Memory B cell (primary cell): Measurements from ENCODE around the gene PRDM16.

Experiments
- ATAC-seq: fragments of 150-1000 bp; cut with Tn5 transposase; 2 replicates; pipeline ENCODE4 v1.10.0; 2021; ENCODE audit warnings: low read depth, mild to moderate bottlenecking, moderate library complexity
- DNase-seq, 2 donors: peaks; one replicate each; pipeline ENCODE4 v3.0.0; 2022; ENCODE audit warnings: low spot score in 2 of 2
- H3K27ac Mint-ChIP-seq: one replicate; pipeline ENCODE4 v1.8.0; 2022; ENCODE audit warnings: mild to moderate bottlenecking, moderate library complexity, mixed read lengths
- H3K27me3 Mint-ChIP-seq: one replicate; pipeline ENCODE4 v1.8.0; 2022; ENCODE audit warnings: mixed read lengths
- H3K36me3 Mint-ChIP-seq: one replicate; pipeline ENCODE4 v1.8.0; 2022; ENCODE audit warnings: mild to moderate bottlenecking, mixed read lengths
- H3K4me1 Mint-ChIP-seq: one replicate; pipeline ENCODE4 v1.8.0; 2022; ENCODE audit warnings: mixed read lengths
- H3K4me3 Mint-ChIP-seq: one replicate; pipeline ENCODE4 v1.8.0; 2022; ENCODE audit warnings: mild to moderate bottlenecking, moderate library complexity, mixed read lengths
- H3K9me3 Mint-ChIP-seq: one replicate; pipeline ENCODE4 v1.8.0; 2022; ENCODE audit warnings: mixed read lengths

Gene PRDM16

DNA sequence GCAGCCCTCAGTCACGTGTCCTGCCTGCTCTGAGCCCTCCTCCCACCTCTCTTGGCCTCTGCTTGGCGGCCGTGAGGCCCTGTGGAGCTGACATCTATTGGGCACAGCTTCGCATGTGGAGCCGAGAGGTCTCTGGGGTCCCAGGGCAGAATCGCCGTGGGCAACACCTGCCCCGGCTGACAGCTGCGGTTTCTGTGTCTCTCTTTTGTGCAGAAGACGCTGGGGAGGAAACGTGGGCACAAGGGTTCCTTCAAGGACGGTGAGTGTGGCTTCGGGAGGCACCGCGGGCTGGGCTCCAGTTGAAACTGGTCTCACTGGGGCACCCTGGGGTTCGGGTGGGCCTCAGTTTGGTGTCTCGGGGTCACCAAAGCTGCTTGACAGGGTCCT, 396.9 kb downstream of the PRDM16 start:
- Mint-ChIP-seq H3K27me3 (peaks cover 12% of the 10 kb centered on the region), H3K36me3 (no peaks in the 10 kb centered on the region), H3K4me3 (no peak overlapping the region), H3K27ac (no peak overlapping the region), H3K4me1 (peaks cover 12% of the 10 kb centered on the region), H3K9me3 (no peaks in the 10 kb centered on the region)
- ATAC-seq = no peak
- no peak for DNase-seq

- Mint-ChIP-seq H3K9me3 (no peaks in the 10 kb centered on the region), H3K27me3 (peaks cover 12% of the 10 kb centered on the region), H3K4me3 (no peak overlapping the region), H3K4me1 (peaks cover 12% of the 10 kb centered on the region), H3K27ac (no peak overlapping the region), H3K36me3 (no peaks in the 10 kb centered on the region)
- DNase-seq = no peak
- ATAC-seq = no peak
These were observed 397.5 kb downstream of the PRDM16 start for GRCh38 chr1:3466366-3467075.

- Mint-ChIP-seq H3K27ac (no peak overlapping the region), H3K4me1 (peaks cover 12% of the 10 kb centered on the region), H3K4me3 (no peak overlapping the region), H3K27me3 (peaks cover 10% of the 10 kb centered on the region), H3K9me3 (no peaks in the 10 kb centered on the region), H3K36me3 (no peaks in the 10 kb centered on the region)
- DNase-seq (no peak), ATAC-seq (no peak)
These were observed 398.4 kb downstream of the PRDM16 start for GRCh38 chr1:3467096-3468036.

GRCh38 chr1:3468236-3469103, 399.5 kb downstream of the PRDM16 start:
- Mint-ChIP-seq H3K36me3 (no peaks in the 10 kb centered on the region), H3K4me3 (no peak overlapping the region), H3K9me3 (no peaks in the 10 kb centered on the region), H3K27me3 (peaks cover 12% of the 10 kb centered on the region), H3K27ac (no peak overlapping the region), H3K4me1 (peaks cover 12% of the 10 kb centered on the region)
- DNase-seq (no peak), ATAC-seq (no peak)

GRCh38 chr1:3469104-3469848, 400.3 kb downstream of the PRDM16 start:
- ATAC-seq (no peak), DNase-seq (no peak)
- Mint-ChIP-seq H3K4me1 (peaks cover 12% of the 10 kb centered on the region), H3K27me3 (peaks cover 14% of the 10 kb centered on the region), H3K27ac (no peak overlapping the region), H3K9me3 (no peaks in the 10 kb centered on the region), H3K4me3 (no peak overlapping the region), H3K36me3 (no peaks in the 10 kb centered on the region)

- no peak overlapping the region for H3K4me3 Mint-ChIP-seq
- ATAC-seq (no peak), DNase-seq (no peak)
- H3K4me1 Mint-ChIP-seq = peaks cover 12% of the 10 kb centered on the region
- H3K27ac Mint-ChIP-seq = no peak overlapping the region
- peaks cover 14% of the 10 kb centered on the region for H3K27me3 Mint-ChIP-seq
- no peaks in the 10 kb centered on the region for H3K36me3 Mint-ChIP-seq
- no peaks in the 10 kb centered on the region for H3K9me3 Mint-ChIP-seq
These were observed 401.0 kb downstream of the PRDM16 start for GRCh38 chr1:3469849-3470649.

- H3K36me3 Mint-ChIP-seq = no peaks in the 10 kb centered on the region
- no peak for ATAC-seq
- no peak overlapping the region for H3K27ac Mint-ChIP-seq
- H3K9me3 Mint-ChIP-seq = no peaks in the 10 kb centered on the region
- H3K27me3 Mint-ChIP-seq = peaks cover 13% of the 10 kb centered on the region
- H3K4me1 Mint-ChIP-seq = peaks cover 10% of the 10 kb centered on the region
- no peak for DNase-seq
- H3K4me3 Mint-ChIP-seq = no peak overlapping the region
These were observed 401.8 kb downstream of the PRDM16 start for GRCh38 chr1:3470650-3471355.

DNA sequence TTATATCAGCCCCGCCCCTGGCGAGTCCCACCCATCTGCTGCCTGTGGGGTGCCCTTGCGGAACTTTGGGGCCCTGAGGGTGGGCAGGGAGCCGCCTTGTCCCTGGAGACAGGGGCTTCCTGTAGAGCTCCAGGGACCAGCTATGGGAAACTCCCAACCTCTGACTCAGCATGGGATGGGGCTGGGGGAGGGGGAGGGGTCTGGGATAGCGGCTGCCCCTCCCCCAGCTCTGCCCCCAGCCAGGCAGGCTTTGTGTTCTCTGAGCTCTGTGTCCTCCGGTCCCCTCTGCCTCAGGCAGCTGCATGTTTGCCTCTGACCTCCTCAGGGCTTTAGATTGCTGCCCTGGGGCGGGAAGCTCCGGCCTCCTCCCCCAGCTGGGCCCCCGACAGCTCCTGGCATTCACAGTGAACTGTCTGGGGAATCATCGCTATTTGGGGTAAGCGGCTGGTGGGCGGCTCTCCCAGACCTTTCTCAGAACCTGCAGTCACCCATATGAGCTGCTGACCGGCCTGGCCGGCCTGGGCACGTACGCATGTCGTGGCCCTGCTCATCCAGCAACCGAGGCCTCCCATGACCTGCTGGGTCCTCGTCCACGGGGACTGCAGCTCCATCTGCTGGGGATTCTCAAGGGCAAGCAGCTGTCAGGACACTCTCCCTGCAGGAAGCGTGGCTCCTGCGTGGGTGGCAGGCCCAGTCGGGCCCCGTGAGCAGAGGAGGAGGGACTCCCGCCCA, 402.5 kb downstream of the PRDM16 start:
- Mint-ChIP-seq H3K9me3 (no peaks in the 10 kb centered on the region), H3K36me3 (no peaks in the 10 kb centered on the region), H3K27me3 (peaks cover 12% of the 10 kb centered on the region), H3K4me3 (no peak overlapping the region), H3K4me1 (peaks cover 9% of the 10 kb centered on the region), H3K27ac (no peak overlapping the region)
- ATAC-seq (no peak), DNase-seq (no peak)

DNA sequence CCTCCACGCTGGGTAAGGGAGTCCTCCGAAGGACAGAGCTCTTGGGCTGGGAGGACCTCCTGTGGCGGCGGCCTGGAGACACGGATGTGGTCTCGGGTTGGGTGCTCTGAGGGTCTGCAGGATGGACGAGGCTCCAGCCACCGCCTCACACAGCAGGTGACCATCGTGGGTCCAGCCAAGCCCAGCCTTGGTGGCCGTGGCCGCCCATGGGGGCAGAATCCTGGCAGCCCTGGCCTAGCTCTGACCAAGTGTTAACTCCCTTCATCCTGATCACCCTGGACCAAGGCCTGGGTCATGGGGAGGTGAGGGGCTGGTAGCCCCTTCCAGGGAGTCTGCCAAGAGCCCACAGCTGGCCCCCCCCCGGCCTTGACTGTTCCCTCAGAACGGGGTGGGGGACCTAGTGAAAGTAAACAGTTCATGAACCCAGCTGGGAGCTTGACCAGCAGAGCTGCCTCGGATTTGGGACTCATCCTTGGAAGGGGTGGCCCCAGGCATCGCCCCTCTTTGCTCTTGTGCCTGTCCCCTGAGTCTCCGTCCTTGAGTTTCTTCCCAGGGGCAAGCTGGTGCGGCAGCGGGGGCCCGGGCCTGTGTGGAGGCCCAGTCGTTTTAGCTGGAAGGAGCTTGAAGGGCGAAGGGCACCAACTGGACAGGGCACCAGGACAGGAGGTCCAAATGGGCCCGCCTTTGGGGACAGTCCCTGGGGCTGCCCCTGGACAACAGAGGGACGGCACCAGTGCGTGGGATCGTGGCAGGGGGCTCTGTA, 403.3 kb downstream of the PRDM16 start:
- Mint-ChIP-seq H3K4me3 (no peak overlapping the region), H3K27ac (no peak overlapping the region), H3K27me3 (peaks cover 12% of the 10 kb centered on the region), H3K4me1 (peaks cover 9% of the 10 kb centered on the region), H3K36me3 (no peaks in the 10 kb centered on the region), H3K9me3 (no peaks in the 10 kb centered on the region)
- ATAC-seq (no peak), DNase-seq (no peak)

DNA sequence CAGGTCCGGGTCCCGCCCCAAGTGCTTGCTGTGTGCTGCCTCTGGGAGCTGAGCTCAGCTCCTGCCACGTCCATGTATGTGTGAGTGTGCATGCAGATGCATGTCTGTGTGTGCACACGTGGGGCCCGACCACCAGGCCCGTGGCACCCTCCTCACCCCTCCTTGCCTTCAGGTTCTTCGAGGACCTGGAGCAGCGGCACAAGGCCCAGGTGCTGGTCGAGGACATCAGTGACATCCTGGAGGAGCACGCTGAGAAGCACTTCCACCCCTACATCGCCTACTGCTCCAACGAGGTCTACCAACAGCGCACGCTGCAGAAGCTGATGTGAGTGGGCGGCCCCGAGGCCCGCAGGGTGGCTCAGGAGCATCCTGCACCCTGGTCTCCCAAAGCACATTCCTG, 403.9 kb downstream of the PRDM16 start:
- Mint-ChIP-seq H3K4me1 (peaks cover 9% of the 10 kb centered on the region), H3K27me3 (peaks cover 12% of the 10 kb centered on the region), H3K4me3 (no peak overlapping the region), H3K27ac (no peak overlapping the region), H3K9me3 (no peaks in the 10 kb centered on the region), H3K36me3 (no peaks in the 10 kb centered on the region)
- ATAC-seq = no peak
- no peak for DNase-seq

DNA sequence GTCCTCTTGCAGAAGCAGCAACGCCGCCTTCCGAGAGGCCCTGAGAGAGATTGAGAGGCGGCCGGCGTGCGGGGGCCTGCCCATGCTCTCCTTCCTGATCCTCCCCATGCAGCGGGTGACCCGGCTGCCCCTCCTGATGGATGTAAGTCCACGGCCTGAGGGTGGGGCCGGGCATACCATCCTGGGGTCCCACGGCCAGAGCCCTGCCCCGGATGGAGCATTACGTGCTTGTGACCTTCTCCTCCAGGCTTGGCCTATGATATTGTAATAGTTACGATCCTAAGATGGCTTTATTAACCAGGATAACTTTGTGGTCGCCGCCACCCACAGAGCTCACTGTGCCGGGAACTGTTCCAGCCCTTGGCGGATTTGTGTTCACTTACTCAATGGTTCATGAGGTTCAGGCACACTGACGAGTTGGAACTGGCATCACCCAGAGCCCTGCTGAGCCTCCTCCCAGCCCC, 404.4 kb downstream of the PRDM16 start:
- Mint-ChIP-seq H3K9me3 (no peaks in the 10 kb centered on the region), H3K4me1 (peaks cover 9% of the 10 kb centered on the region), H3K36me3 (no peaks in the 10 kb centered on the region), H3K27ac (no peak overlapping the region), H3K4me3 (no peak overlapping the region), H3K27me3 (peaks cover 14% of the 10 kb centered on the region)
- DNase-seq (no peak), ATAC-seq (no peak)
